OCI-LY7 (cell line): Measurements from ENCODE around the gene PTTG1. TPM values are rescaled to one million over a fixed set of nuclear protein-coding genes. Genes with fewer than 3 reads are reported as not detected.
A peak's percentile ranks its signal among the peaks of the same experiment; 100 is the strongest.

Experiments used
- BruUV-seq: library from RNA; stranded (reverse); fragments of 400-500 nt; replicated peaks from 2 replicates; lab custom pipeline; 2021; lab: Mats Ljungman, UMichigan
- CTCF ChIA-PET: fragments of 300-600 bp; sonication (Branson Sonifier 250); formaldehyde crosslinking; loops from one replicate; lab custom pipeline; 2022; ENCODE audit warnings: antibody characterized with exemption; ENCODE audit not compliant: unreplicated experiment; lab: Charles Lee
- POLR2A ChIA-PET: fragments of 300-600 bp; sonication (Branson Sonifier 250); formaldehyde crosslinking; loops from one replicate; lab custom pipeline; 2022; ENCODE audit warnings: antibody characterized with exemption; lab: Charles Lee
- DNase-seq: peaks from one replicate; pipeline ENCODE4 v3.0.0-alpha.2; 2015; ENCODE audit warnings: low spot score
- H2AFZ ChIP-seq: fragments of 200-600 bp; sonication (generic), shearing (Covaris generic); 2 replicates; pipeline ENCODE4 v1.6.1; 2014; ENCODE audit warnings: mild to moderate bottlenecking, antibody characterized with exemption, low read length, moderate library complexity
- H3K27ac ChIP-seq: fragments of 200-600 bp; sonication (generic); 2 replicates; pipeline ENCODE4 v1.5.1; 2014; ENCODE audit warnings: mixed run types, low read depth, mild to moderate bottlenecking, moderate library complexity, low read length, inconsistent platforms; ENCODE audit not compliant: poor library complexity, severe bottlenecking
- H3K36me3 ChIP-seq: fragments of 200-600 bp; sonication (generic); 2 replicates; pipeline ENCODE4 v1.6.1; 2014; ENCODE audit warnings: mild to moderate bottlenecking, antibody characterized with exemption, low read length, moderate library complexity, mixed read lengths; ENCODE audit not compliant: insufficient read depth
- H3K4me1 ChIP-seq: fragments of 200-600 bp; sonication (generic); 2 replicates; pipeline ENCODE4 v1.5.1; 2014; ENCODE audit warnings: mild to moderate bottlenecking, low read length; ENCODE audit not compliant: insufficient read depth, poor library complexity, severe bottlenecking
- H3K4me2 ChIP-seq: fragments of 200-600 bp; sonication (generic); 2 replicates; pipeline ENCODE4 v1.6.1; 2014; ENCODE audit warnings: mild to moderate bottlenecking, low read length
- H3K4me3 ChIP-seq: fragments of 200-600 bp; sonication (generic); 2 replicates; pipeline ENCODE4 v1.5.1; 2014; ENCODE audit warnings: mild to moderate bottlenecking, low read depth, low read length; ENCODE audit not compliant: poor library complexity, severe bottlenecking
- H3K79me2 ChIP-seq: fragments of 200-600 bp; sonication (generic); 2 replicates; pipeline ENCODE4 v1.6.1; 2016; ENCODE audit warnings: low read depth, mild to moderate bottlenecking, low read length, moderate library complexity, mixed read lengths; ENCODE audit not compliant: insufficient read depth
- H3K9me2 ChIP-seq: fragments of 200-600 bp; sonication (generic); 2 replicates; pipeline ENCODE4 v1.6.1; 2016; ENCODE audit warnings: mild to moderate bottlenecking, low read length, mixed read lengths; ENCODE audit not compliant: insufficient read depth
- H3K9me3 ChIP-seq: fragments of 200-600 bp; sonication (generic); 2 replicates; pipeline ENCODE4 v1.6.1; 2014; ENCODE audit warnings: mild to moderate bottlenecking, mixed run types, low read length, mixed read lengths
- H4K20me1 ChIP-seq: fragments of 200-600 bp; sonication (generic); 2 replicates; pipeline ENCODE4 v1.6.1; 2014; ENCODE audit warnings: mild to moderate bottlenecking, antibody characterized with exemption, low read length, moderate library complexity, mixed read lengths; ENCODE audit not compliant: insufficient read depth
- EZH2phosphoT487 ChIP-seq: fragments of 200-600 bp; sonication (generic); IDR thresholded peaks from 2 replicates; pipeline ENCODE4 v1.6.1; 2018; ENCODE audit warnings: low read depth, borderline replicate concordance, mild to moderate bottlenecking, mixed run types, antibody characterized with exemption, low read length, moderate library complexity, mixed read lengths
- intact Hi-C: fragments of 100-400 bp; cut with micrococcal nuclease; formaldehyde crosslinking; loops from one replicate; pipeline ENCODE4 v1.10.0; 2022; ENCODE audit not compliant: unreplicated experiment
- total RNA-seq, 2 experiments: library from RNA; depleted of rRNA in 1 of 2; stranded (reverse); fragments of >200 nt in 1 of 2; shearing (Covaris generic) in 1 of 2; gene quantifications; 2 replicates each; pipeline ENCODE4 v1.2.3, GENCODE V29; 2014 to 2022
- TF ChIP-seq, protein P1 (sequence below): fragments of 200-600 bp; sonication (generic); conservative IDR thresholded peaks from 2 replicates; pipeline ENCODE4 v1.5.1; 2014; ENCODE audit warnings: mild to moderate bottlenecking, antibody characterized with exemption, low read length, moderate library complexity, mixed read lengths

Gene PTTG1
- total RNA-seq, 2 experiments from 2014 or later, result 340 to 480 TPM

- no TSS peak for BruUV-seq
- Histone ChIP-seq H3K79me2 (peaks cover 42% of the 10 kb centered on the region; the same call in 1 of the 2 replicates), H2AFZ (peak overlapping the region; percentile 62; the same call in 1 of the 2 replicates), H4K20me1 (no peaks in the 10 kb centered on the region), H3K4me2 (peak overlapping the region; percentile 93), H3K9me2 (no peaks in the 10 kb centered on the region), H3K9me3 (no peaks in the 10 kb centered on the region), H3K4me3 (peak overlapping the region; percentile 68), H3K36me3 (no peaks in the 10 kb centered on the region), H3K27ac (peak overlapping the region; percentile 16), H3K4me1 (peaks cover 62% of the 10 kb centered on the region)
- intact Hi-C loops, result no loop called here
- DNase-seq, result peak; percentile 43
- TF ChIP-seq EZH2phosphoT487, result no peak
- TF ChIP-seq, protein P1, sequence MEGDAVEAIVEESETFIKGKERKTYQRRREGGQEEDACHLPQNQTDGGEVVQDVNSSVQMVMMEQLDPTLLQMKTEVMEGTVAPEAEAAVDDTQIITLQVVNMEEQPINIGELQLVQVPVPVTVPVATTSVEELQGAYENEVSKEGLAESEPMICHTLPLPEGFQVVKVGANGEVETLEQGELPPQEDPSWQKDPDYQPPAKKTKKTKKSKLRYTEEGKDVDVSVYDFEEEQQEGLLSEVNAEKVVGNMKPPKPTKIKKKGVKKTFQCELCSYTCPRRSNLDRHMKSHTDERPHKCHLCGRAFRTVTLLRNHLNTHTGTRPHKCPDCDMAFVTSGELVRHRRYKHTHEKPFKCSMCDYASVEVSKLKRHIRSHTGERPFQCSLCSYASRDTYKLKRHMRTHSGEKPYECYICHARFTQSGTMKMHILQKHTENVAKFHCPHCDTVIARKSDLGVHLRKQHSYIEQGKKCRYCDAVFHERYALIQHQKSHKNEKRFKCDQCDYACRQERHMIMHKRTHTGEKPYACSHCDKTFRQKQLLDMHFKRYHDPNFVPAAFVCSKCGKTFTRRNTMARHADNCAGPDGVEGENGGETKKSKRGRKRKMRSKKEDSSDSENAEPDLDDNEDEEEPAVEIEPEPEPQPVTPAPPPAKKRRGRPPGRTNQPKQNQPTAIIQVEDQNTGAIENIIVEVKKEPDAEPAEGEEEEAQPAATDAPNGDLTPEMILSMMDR, result no peak
- POLR2A ChIA-PET, result interaction anchor here (0.8 to 1.9 kb wide), 2 partner anchors 33 to 58 kb away, joined by 3 to 4 read pairs; no protein-coding TSS in a partner anchor
- CTCF ChIA-PET, result no interaction called here
Measured at GRCh38 chr5:160471761-160472160, 50.1 kb downstream of the PTTG1 start.

DNA sequence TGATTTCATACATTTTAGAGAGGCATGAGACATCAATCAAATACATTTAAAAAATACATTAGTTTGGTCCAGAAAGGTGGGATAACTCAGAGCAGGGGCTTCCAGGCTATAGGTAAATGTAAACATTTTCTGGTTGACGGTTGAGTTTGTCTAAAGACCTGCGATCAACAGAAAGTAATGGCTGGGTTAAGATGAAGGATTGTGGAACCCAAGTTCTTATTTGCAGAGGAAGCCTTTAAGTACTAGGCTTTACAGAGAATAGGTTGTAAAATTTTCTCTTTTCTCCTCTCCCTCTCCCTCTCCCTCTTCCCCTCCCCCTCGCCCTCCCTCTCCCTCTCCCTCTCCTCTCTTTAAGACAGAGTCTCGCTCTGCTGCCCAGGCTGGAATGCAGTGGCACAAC, 50.8 kb downstream of the PTTG1 start:
- CTCF ChIA-PET, result no interaction called here
- Histone ChIP-seq H3K4me3 (peak overlapping the region; percentile 68), H3K79me2 (peaks cover 42% of the 10 kb centered on the region; the same call in 1 of the 2 replicates), H2AFZ (peak overlapping the region; percentile 62; the same call in 1 of the 2 replicates), H4K20me1 (no peaks in the 10 kb centered on the region), H3K9me2 (no peaks in the 10 kb centered on the region), H3K9me3 (no peaks in the 10 kb centered on the region), H3K27ac (no peak overlapping the region), H3K4me1 (peaks cover 61% of the 10 kb centered on the region), H3K36me3 (no peaks in the 10 kb centered on the region), H3K4me2 (peak overlapping the region; percentile 93)
- POLR2A ChIA-PET, result interaction anchor here (0.7 to 1.3 kb wide), 3 partner anchors 10 to 179 kb away, joined by 3 read pairs; no protein-coding TSS in a partner anchor
- intact Hi-C loops, result no loop called here
- no TSS peak for BruUV-seq
- DNase-seq, result no peak
- TF ChIP-seq, protein P1, result no peak

DNA sequence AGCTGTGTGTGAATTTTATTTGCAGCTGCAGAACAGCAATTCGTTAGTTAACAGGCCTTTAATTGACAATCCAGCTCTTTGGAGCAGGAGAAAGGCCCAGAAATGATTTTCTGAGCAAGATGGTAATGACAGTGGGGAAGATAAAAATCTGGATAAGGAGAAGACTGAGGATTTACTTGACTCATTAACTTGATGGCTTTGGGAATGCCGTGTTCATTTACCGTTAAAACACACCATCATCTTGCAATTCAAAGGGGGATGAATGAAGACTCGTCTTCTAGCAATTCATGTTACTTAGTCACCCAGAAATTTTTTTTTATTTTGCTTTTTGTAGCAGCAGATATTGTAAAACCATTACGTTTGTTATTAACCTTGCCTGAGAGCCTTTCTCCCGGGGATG, 52.0 kb downstream of the PTTG1 start:
- Histone ChIP-seq H3K36me3 (no peaks in the 10 kb centered on the region), H3K4me1 (peaks cover 56% of the 10 kb centered on the region), H3K27ac (no peak overlapping the region), H2AFZ (no peak overlapping the region), H3K4me2 (no peak overlapping the region), H3K9me2 (no peaks in the 10 kb centered on the region), H3K9me3 (no peaks in the 10 kb centered on the region), H3K79me2 (peaks cover 37% of the 10 kb centered on the region; the same call in 1 of the 2 replicates), H4K20me1 (no peaks in the 10 kb centered on the region), H3K4me3 (no peak overlapping the region)
- ChIA-PET CTCF (no interaction called here), POLR2A (interaction anchor here (0.5 to 1.3 kb wide), 5 partner anchors 9 to 450 kb away, joined by 3 to 5 read pairs (median 3); partner anchors contain the start of gene PTTG1)
- intact Hi-C loops, result no loop called here
- BruUV-seq, result no TSS peak
- TF ChIP-seq EZH2phosphoT487, result no peak
- DNase-seq, result no peak
